IMR-90 (cell line): Measurements from ENCODE around the gene OR4K1. TPM values are rescaled to one million over a fixed set of nuclear protein-coding genes. Genes with fewer than 3 reads are reported as not detected.

Source experiments
- ATAC-seq: fragments of 200-7000 bp; cut with Tn5 transposase; 2 replicates; pipeline ENCODE4 v1.9.1; 2020; ENCODE audit warnings: low read depth, mild to moderate bottlenecking, moderate library complexity
- BruUV-seq: library from RNA; stranded (reverse); fragments of 400-500 nt; replicated peaks from 2 replicates; lab custom pipeline; 2021; lab: Mats Ljungman, UMichigan
- CTCF ChIA-PET: fragments of 300-600 bp; formaldehyde crosslinking; extraction: SDS; loops from one replicate; lab custom pipeline; 2021; ENCODE audit warnings: antibody characterized with exemption; lab: Yijun Ruan, JAX
- POLR2A ChIA-PET: fragments of 300-600 bp; sonication (Branson Sonifier 250); formaldehyde crosslinking; loops from one replicate; lab custom pipeline; 2022; ENCODE audit warnings: antibody characterized with exemption; ENCODE audit not compliant: unreplicated experiment; lab: Charles Lee
- DNase-seq: peaks from one replicate; pipeline ENCODE4 v3.0.0; 2013
- H2AFZ ChIP-seq: replicated peaks from 2 replicates; pipeline ENCODE3; 2013; ENCODE audit warnings: low read length, mild to moderate bottlenecking; ENCODE audit not compliant: poor library complexity
- H2AK5ac ChIP-seq: 2 replicates; pipeline ENCODE4 v1.6.1; 2013; ENCODE audit warnings: low read depth, low read length, inconsistent platforms
- H2AK9ac ChIP-seq: replicated peaks from 2 replicates; pipeline ENCODE3; 2013; ENCODE audit warnings: mild to moderate bottlenecking, low read depth, low read length, moderate library complexity; ENCODE audit not compliant: poor library complexity
- H2BK120ac ChIP-seq: 2 replicates; pipeline ENCODE4 v1.6.1; 2013; ENCODE audit warnings: low read depth, low read length, inconsistent platforms
- H2BK15ac ChIP-seq: 3 replicates; pipeline ENCODE4 v1.6.1; 2013; ENCODE audit warnings: low read depth, low read length, inconsistent platforms
- H2BK20ac ChIP-seq: 2 replicates; pipeline ENCODE4 v1.6.1; 2013; ENCODE audit warnings: low read depth, mild to moderate bottlenecking, inconsistent platforms, low read length, moderate library complexity
- H2BK5ac ChIP-seq: 2 replicates; pipeline ENCODE4 v1.6.1; 2013; ENCODE audit warnings: mild to moderate bottlenecking, low read depth, low read length, inconsistent platforms; ENCODE audit not compliant: poor library complexity, severe bottlenecking
- H3K14ac ChIP-seq: replicated peaks from 2 replicates; pipeline ENCODE4 v1.6.1; 2013; ENCODE audit warnings: low read depth, low read length, inconsistent platforms
- H3K18ac ChIP-seq: 2 replicates; pipeline ENCODE4 v1.6.1; 2013; ENCODE audit warnings: low read depth, low read length, control low read depth
- H3K23ac ChIP-seq: 2 replicates; pipeline ENCODE4 v1.6.1; 2013; ENCODE audit warnings: low read depth, low read length, inconsistent platforms
- H3K27ac ChIP-seq: 2 replicates; pipeline ENCODE4 v1.5.1; 2013; ENCODE audit warnings: mild to moderate bottlenecking, control low read depth, low read length; ENCODE audit not compliant: insufficient read depth
- H3K27me3 ChIP-seq: 2 replicates; pipeline ENCODE4 v1.6.1; 2013; ENCODE audit warnings: low read length; ENCODE audit not compliant: control insufficient read depth, insufficient read depth
- H3K36me3 ChIP-seq: 2 replicates; pipeline ENCODE4 v1.6.1; 2013; ENCODE audit warnings: low read length, mixed read lengths; ENCODE audit not compliant: control insufficient read depth, insufficient read depth
- H3K4ac ChIP-seq: 2 replicates; pipeline ENCODE4 v1.6.1; 2013; ENCODE audit warnings: low read depth, low read length, inconsistent platforms
- H3K4me1 ChIP-seq: 2 replicates; pipeline ENCODE4 v1.6.1; 2013; ENCODE audit warnings: low read length, mixed read lengths; ENCODE audit not compliant: control insufficient read depth, insufficient read depth
- H3K4me2 ChIP-seq: 2 replicates; pipeline ENCODE4 v1.6.1; 2013; ENCODE audit warnings: low read depth, mild to moderate bottlenecking, control low read depth, low read length, moderate library complexity
- H3K4me3 ChIP-seq: 2 replicates; pipeline ENCODE4 v1.5.1; 2013; ENCODE audit warnings: low read depth, mild to moderate bottlenecking, control low read depth, low read length, moderate library complexity; ENCODE audit not compliant: insufficient read depth
- H3K56ac ChIP-seq: 2 replicates; pipeline ENCODE4 v1.6.1; 2013; ENCODE audit warnings: low read length, inconsistent platforms; ENCODE audit not compliant: insufficient read depth; ENCODE audit errors: extremely low read depth
- H3K79me1 ChIP-seq, 2 experiments: 2 replicates each; pipeline ENCODE4 v1.6.1; 2013; ENCODE audit warnings: low read length in 2 of 2, inconsistent platforms in 1 of 2, low read depth in 1 of 2
- H3K9ac ChIP-seq: 2 replicates; pipeline ENCODE4 v1.6.1; 2013; ENCODE audit warnings: low read depth, low read length, control low read depth
- H3K9me1 ChIP-seq: 2 replicates; pipeline ENCODE4 v1.6.1; 2013; ENCODE audit warnings: low read length, inconsistent platforms; ENCODE audit not compliant: insufficient read depth
- H3K9me3 ChIP-seq: 2 replicates; pipeline ENCODE4 v1.6.1; 2013; ENCODE audit warnings: low read length; ENCODE audit not compliant: control insufficient read depth, insufficient read depth
- H4K20me1 ChIP-seq: 2 replicates; pipeline ENCODE4 v1.6.1; 2013; ENCODE audit warnings: low read length, inconsistent platforms; ENCODE audit not compliant: insufficient read depth
- H4K5ac ChIP-seq: 2 replicates; pipeline ENCODE4 v1.6.1; 2013; ENCODE audit warnings: mild to moderate bottlenecking, low read depth, low read length, control low read depth
- H4K8ac ChIP-seq, 2 experiments: 2 replicates each; pipeline ENCODE4 v1.6.1; 2013; ENCODE audit warnings: low read depth in 2 of 2, low read length in 2 of 2, control low read depth in 1 of 2, inconsistent platforms in 1 of 2
- H4K91ac ChIP-seq: 2 replicates; pipeline ENCODE4 v1.6.1; 2013; ENCODE audit warnings: low read depth, low read length, inconsistent platforms; ENCODE audit not compliant: insufficient read depth
- BHLHE40 ChIP-seq: fragments of 150-350 bp; IDR thresholded peaks from 2 replicates; pipeline ENCODE4 v1.6.1; 2016; ENCODE audit warnings: mild to moderate bottlenecking, low read depth, low read length
- CEBPB ChIP-seq: IDR thresholded peaks from 2 replicates; pipeline ENCODE4 v1.6.1; 2012; ENCODE audit warnings: low read depth, low read length, improper control_type of control experiment
- CHD1 ChIP-seq: IDR thresholded peaks from 2 replicates; pipeline ENCODE4 v1.6.1; 2012; ENCODE audit warnings: low read depth, low read length, improper control_type of control experiment
- ELK1 ChIP-seq: fragments of 150-350 bp; IDR thresholded peaks from 2 replicates; pipeline ENCODE4 v1.6.1; 2016; ENCODE audit warnings: low read depth, mild to moderate bottlenecking, low read length, moderate library complexity, borderline replicate concordance
- FOS ChIP-seq: fragments of 150-350 bp; IDR thresholded peaks from 2 replicates; pipeline ENCODE4 v1.6.1; 2016; ENCODE audit warnings: low read depth, low read length
- MAFK ChIP-seq: IDR thresholded peaks from 2 replicates; pipeline ENCODE4 v1.6.1; 2012; ENCODE audit warnings: low read depth, low read length, improper control_type of control experiment
- MAZ ChIP-seq: IDR thresholded peaks from 2 replicates; pipeline ENCODE4 v1.6.1; 2012; ENCODE audit warnings: low read depth, mild to moderate bottlenecking, low read length, improper control_type of control experiment, moderate library complexity, borderline replicate concordance
- MXI1 ChIP-seq: IDR thresholded peaks from 2 replicates; pipeline ENCODE4 v1.6.1; 2012; ENCODE audit warnings: low read depth, mild to moderate bottlenecking, low read length, moderate library complexity, borderline replicate concordance
- NFE2L2 ChIP-seq: fragments of 150-350 bp; IDR thresholded peaks from 2 replicates; pipeline ENCODE4 v1.6.1; 2016; ENCODE audit warnings: low read depth, mild to moderate bottlenecking, low read length
- POLR2A ChIP-seq: IDR thresholded peaks from 2 replicates; pipeline ENCODE4 v1.6.1; 2012; ENCODE audit warnings: mild to moderate bottlenecking, low read depth, low read length
- RAD21 ChIP-seq: IDR thresholded peaks from 2 replicates; pipeline ENCODE4 v1.6.1; 2012; ENCODE audit warnings: low read length, improper control_type of control experiment
- RCOR1 ChIP-seq: IDR thresholded peaks from 2 replicates; pipeline ENCODE4 v1.6.1; 2012; ENCODE audit warnings: mild to moderate bottlenecking, low read length, improper control_type of control experiment; ENCODE audit not compliant: insufficient replicate concordance
- RFX5 ChIP-seq: IDR thresholded peaks from 2 replicates; pipeline ENCODE4 v1.8.0; 2012; ENCODE audit warnings: low read depth, mild to moderate bottlenecking, low read length, moderate library complexity
- SMC3 ChIP-seq: fragments of 150-350 bp; IDR thresholded peaks from 2 replicates; pipeline ENCODE4 v1.6.1; 2016; ENCODE audit warnings: low read depth, mild to moderate bottlenecking, antibody characterized with exemption, low read length, moderate library complexity
- USF2 ChIP-seq: fragments of 150-350 bp; IDR thresholded peaks from 2 replicates; pipeline ENCODE4 v1.6.1; 2017; ENCODE audit warnings: mild to moderate bottlenecking, antibody characterized with exemption, low read length, low read depth
- WGBS, 2 experiments: methylation state at CpG; one replicate each; pipeline versions ENCODE4 v1.1.5 to v1.1.7; 2013; ENCODE audit warnings: missing lambda C conversion rate in 2 of 2; ENCODE audit not compliant: insufficient read length in 1 of 2; ENCODE audit errors: extremely low coverage in 2 of 2; 5-methylcytosine and 5-hydroxymethylcytosine counted together
- dilution Hi-C: fragments of 300-500 bp; cut with HindIII; formaldehyde crosslinking; loops from one replicate; pipeline ENCODE4 v1.14.3; 2018; ENCODE audit warnings: low sequenced_read_pairs; ENCODE audit not compliant: unreplicated experiment
- in situ Hi-C: fragments of 300-500 bp; cut with MboI; formaldehyde crosslinking; loops from 3 replicates; pipeline ENCODE4 v1.14.3; 2019; ENCODE audit warnings: low sequenced_read_pairs, inconsistent platforms, mixed read lengths
- intact Hi-C: fragments of 100-400 bp; cut with micrococcal nuclease; formaldehyde crosslinking; loops from 2 replicates; pipeline ENCODE4 v1.10.0; 2022
- polyA plus RNA-seq, 3 experiments: library from polyadenylated mRNA; depleted of rRNA; stranded (reverse); fragments of >200 nt; gene quantifications; 2 replicates each; pipeline ENCODE4 v1.2.3, GENCODE V29; 2012; ENCODE audit warnings: low replicate concordance in 1 of 3
- total RNA-seq: library from RNA; depleted of rRNA; stranded (reverse); fragments of >200 nt; gene quantifications from 2 replicates; pipeline ENCODE4 v1.2.3, GENCODE V29; 2012
- TF ChIP-seq, protein P1 (sequence below): conservative IDR thresholded peaks from 2 replicates; pipeline ENCODE4 v1.5.1; 2012; ENCODE audit warnings: mild to moderate bottlenecking, low read depth, low read length, improper control_type of control experiment

OR4K1 gene
- total and polyA plus RNA-seq, 2 of the 4 experiments (the other 2 are of a cell fraction), result not detected

GRCh38 chr14:19911114-19911513 is 19.6 kb upstream of the OR4K1 start:
- Histone ChIP-seq H2BK20ac (no peak overlapping the region), H3K23ac (no peak overlapping the region), H3K27me3 (no peaks in the 10 kb centered on the region), H3K36me3 (no peaks in the 10 kb centered on the region), H3K4me1 (no peaks in the 10 kb centered on the region), H3K9me1 (no peaks in the 10 kb centered on the region), H3K14ac (no peak overlapping the region), H4K5ac (no peak overlapping the region), H2AK5ac (no peak overlapping the region), H3K4ac (no peak overlapping the region), H3K27ac (no peak overlapping the region), H3K4me2 (no peak overlapping the region), H4K91ac (no peak overlapping the region), H2AK9ac (no peak overlapping the region), H3K79me1 (no peaks in the 10 kb centered on the region), H3K18ac (no peak overlapping the region), H3K4me3 (no peak overlapping the region), H3K9ac (no peak overlapping the region), H4K20me1 (no peaks in the 10 kb centered on the region), H2AFZ (no peak overlapping the region), H2BK120ac (no peak overlapping the region), H2BK15ac (no peak overlapping the region), H2BK5ac (no peak overlapping the region), H3K56ac (no peak overlapping the region), H4K8ac (no peak overlapping the region), H3K9me3 (peaks cover 21% of the 10 kb centered on the region)
- POLR2A ChIA-PET, result no interaction called here
- no TSS peak for BruUV-seq
- dilution Hi-C loops, result no loop called here
- DNase-seq (no peak), ATAC-seq (no peak)
- WGBS, 2 experiments, result 22% methylated on average over 1 of the region's 3 CpGs; no CpG with 5 or more reads in 1 of the 2 experiments
- CTCF ChIA-PET, result no interaction called here
- TF ChIP-seq, protein P1, sequence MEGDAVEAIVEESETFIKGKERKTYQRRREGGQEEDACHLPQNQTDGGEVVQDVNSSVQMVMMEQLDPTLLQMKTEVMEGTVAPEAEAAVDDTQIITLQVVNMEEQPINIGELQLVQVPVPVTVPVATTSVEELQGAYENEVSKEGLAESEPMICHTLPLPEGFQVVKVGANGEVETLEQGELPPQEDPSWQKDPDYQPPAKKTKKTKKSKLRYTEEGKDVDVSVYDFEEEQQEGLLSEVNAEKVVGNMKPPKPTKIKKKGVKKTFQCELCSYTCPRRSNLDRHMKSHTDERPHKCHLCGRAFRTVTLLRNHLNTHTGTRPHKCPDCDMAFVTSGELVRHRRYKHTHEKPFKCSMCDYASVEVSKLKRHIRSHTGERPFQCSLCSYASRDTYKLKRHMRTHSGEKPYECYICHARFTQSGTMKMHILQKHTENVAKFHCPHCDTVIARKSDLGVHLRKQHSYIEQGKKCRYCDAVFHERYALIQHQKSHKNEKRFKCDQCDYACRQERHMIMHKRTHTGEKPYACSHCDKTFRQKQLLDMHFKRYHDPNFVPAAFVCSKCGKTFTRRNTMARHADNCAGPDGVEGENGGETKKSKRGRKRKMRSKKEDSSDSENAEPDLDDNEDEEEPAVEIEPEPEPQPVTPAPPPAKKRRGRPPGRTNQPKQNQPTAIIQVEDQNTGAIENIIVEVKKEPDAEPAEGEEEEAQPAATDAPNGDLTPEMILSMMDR, result no peak
- TF ChIP-seq MXI1, result no peak
- no peak for TF ChIP-seq USF2
- no peak for TF ChIP-seq MAZ
- no peak for TF ChIP-seq MAFK
- no peak for TF ChIP-seq CHD1
- TF ChIP-seq BHLHE40, result no peak
- no peak for TF ChIP-seq RAD21
- TF ChIP-seq NFE2L2, result no peak
- no peak for TF ChIP-seq CEBPB
- no peak for TF ChIP-seq SMC3
- TF ChIP-seq ELK1, result no peak
- no peak for TF ChIP-seq POLR2A
- TF ChIP-seq RCOR1, result no peak
- no peak for TF ChIP-seq FOS
- no peak for TF ChIP-seq RFX5
- in situ Hi-C loops, result no loop called here
- intact Hi-C loops, result no loop called here
